VCaP (cell line): ENCODE measurements around the gene TMUB2.

Experiments
- H3K27ac ChIP-seq: fragments of 450-650 bp; 2 replicates; pipeline ENCODE4 v1.5.1; 2017
- TF ChIP-seq, protein P1 (sequence below): fragments of 450-650 bp; conservative IDR thresholded peaks from 2 replicates; pipeline ENCODE4 v1.5.1; 2017; ENCODE audit warnings: mild to moderate bottlenecking, moderate library complexity

Gene TMUB2

DNA sequence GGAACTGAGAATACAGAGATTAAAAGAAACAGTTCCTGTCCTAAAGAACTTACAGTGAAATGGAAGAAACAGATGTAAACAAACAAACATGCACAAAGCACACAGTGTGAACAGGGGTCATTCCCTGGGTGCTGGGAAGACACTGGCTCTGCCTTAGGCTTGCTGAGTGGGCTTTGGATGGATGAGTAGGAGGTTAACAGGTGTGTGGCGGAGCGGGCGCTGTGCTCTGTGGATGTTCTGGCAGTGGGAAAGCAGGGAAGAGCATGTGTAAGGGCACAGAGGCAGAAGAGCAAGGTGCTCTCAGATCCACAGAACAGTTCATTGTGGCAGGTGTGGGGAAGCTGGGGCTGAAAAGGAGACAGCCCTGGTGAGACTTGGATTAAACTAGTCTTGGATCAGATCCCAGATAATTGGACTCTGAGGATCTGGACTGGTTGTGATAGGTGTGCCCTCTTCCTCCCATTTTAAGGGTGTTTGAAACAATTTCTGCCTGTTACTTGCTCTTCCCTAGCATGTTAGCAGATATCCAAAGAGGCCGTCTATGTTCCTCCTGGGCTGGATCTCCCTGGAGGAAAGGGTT is 36.9 kb upstream of the TMUB2 start:
- TF ChIP-seq, protein P1, sequence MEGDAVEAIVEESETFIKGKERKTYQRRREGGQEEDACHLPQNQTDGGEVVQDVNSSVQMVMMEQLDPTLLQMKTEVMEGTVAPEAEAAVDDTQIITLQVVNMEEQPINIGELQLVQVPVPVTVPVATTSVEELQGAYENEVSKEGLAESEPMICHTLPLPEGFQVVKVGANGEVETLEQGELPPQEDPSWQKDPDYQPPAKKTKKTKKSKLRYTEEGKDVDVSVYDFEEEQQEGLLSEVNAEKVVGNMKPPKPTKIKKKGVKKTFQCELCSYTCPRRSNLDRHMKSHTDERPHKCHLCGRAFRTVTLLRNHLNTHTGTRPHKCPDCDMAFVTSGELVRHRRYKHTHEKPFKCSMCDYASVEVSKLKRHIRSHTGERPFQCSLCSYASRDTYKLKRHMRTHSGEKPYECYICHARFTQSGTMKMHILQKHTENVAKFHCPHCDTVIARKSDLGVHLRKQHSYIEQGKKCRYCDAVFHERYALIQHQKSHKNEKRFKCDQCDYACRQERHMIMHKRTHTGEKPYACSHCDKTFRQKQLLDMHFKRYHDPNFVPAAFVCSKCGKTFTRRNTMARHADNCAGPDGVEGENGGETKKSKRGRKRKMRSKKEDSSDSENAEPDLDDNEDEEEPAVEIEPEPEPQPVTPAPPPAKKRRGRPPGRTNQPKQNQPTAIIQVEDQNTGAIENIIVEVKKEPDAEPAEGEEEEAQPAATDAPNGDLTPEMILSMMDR: no peak
- H3K27ac ChIP-seq: peak overlapping the region; percentile 38

DNA sequence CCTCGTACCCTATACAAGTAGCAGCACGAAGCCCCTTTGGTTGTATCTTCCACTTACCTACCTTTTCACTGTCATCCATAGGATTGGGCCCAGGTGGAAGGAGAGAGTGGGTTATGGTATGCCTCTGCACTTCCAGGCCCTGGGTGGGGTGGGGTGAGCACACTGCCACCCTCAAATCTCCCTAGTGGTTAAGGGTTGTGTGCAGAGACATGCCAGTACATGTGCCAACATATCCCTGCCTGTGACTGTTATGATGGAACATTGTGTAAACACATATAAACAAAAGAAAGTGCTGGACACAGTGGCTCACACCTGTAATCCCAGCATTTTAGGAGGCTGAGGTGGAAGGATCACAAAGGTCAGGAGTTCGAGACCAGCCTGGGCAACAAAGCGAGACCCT is 33.9 kb upstream of the TMUB2 start:
- TF ChIP-seq, protein P1: no peak
- H3K27ac ChIP-seq: no peak overlapping the region

DNA sequence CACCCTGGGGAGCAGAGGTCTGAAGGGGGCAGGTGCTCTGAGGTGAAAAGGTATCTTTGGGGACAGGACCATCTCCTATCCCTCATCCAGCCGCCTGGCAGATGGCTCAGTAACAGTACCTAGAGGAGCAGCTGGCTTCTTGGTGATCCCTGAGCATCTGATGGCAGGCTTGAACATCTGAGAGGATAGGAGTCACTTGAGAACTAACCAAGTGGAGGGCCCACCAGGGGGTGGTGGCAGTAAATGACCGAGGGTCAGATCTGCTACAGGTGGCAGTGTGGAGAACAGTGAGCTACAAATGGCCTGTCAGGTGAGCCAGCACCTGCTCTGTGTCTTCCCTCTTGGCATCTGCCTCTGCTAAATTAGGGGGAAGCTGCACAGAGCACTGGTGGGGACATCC is 31.3 kb upstream of the TMUB2 start:
- TF ChIP-seq, protein P1: no peak

DNA sequence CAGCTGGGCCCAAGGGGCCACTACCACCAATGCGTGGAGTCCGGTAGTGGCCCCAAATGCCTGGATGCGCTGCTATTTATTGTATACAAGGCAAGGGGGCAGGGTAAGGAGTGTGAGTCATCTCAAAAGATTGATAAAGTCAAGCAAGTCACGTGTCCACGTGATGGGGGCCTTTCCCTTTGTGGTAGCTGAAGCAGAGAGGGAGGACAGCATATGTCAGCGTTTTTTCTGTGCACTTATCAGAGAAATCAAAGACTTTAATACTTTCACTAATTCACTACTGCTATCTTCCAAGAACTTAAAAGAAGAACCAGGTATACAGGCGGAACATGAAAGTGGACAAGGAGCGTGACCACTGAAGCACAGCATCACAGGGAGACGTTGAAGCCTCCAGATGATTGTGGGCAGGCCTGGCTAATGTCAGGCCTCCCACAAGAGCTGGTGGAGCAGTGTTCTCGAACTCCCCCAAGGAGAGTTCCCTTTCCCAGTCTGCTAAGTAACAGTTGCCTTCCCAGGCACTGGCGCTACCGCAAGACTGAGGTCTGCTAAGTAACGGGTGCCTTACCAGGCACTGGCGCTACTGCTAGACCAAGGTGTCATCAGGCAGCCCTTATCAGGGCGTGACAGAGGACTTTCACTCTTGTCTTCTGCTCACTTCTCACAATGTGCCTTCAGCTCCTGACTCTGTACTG is 27.1 kb upstream of the TMUB2 start:
- H3K27ac ChIP-seq: no peak overlapping the region
- TF ChIP-seq, protein P1: no peak

More for the DNA sequence above, 31.3 kb upstream of the TMUB2 start:
- H3K27ac ChIP-seq: no peak overlapping the region

DNA sequence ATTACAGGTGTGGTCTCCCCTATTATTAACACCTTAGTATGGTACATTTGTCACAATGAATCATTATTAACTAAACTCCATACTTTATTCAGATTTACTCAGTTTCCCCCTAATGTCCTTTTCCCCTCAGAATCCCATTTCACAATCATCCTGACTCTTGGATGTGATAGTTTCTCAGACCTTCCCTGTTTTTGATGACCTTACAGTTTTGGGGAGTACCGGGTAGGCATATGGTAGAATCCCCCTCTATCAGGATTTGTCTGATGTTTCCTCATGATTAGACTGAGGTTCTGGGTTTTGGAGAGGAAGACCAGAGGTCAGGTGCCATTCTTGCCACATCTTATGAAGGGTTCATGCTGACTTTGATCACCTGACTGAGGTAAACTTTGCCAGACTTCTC is 22.3 kb upstream of the TMUB2 start:
- TF ChIP-seq, protein P1: no peak
- H3K27ac ChIP-seq: no peak overlapping the region

DNA sequence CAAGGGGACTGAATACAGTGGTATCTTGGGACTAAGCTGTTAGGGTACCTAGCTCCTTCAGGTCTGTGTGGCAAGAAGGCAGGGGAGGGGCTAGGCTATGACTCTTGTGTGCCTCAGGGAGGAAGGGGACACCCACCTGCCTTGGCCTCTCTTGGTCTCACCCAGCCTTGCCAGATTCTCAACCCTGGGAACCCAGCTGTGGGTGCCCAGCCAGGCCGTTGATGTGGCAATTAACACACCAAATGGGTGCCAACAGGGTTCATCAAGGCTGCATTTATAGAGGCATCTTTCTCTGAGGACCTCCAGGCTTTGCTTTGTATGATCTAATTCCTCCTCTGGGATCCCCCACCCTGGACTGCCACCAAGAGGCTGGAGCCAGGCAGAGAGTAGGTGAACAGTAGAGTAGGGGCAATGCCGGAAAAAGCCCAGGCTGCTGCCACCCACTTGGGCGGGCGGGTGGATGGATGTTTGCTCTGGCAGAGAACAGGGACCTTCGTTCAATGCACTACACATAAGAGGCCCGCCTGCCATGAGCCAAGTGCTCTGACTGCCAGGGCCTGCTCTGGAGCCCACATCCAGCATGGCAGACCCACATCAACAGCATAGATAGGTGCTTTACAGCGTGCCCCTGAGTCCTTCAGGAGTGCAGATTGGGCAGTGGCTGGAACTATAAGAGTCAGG is 19.5 kb upstream of the TMUB2 start:
- TF ChIP-seq, protein P1: no peak
- peak overlapping the region; percentile 66 for H3K27ac ChIP-seq

DNA sequence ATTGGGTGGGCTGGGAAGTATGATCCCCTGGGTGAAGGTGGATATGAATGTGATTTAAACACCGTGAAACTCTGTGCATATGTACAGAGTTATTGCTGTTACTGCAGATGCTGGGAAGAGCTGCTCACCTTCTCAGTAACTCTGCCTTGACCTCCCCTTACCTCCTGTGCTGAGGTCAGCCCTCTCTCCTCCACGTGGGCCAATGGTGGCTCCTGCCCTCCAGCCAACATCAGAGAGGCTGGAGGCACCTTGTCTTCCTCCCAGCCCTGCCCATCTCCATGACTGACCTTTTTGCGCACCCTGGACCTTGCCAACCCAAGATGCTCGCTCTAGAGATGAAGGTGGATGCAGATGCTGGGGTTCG is 16.7 kb upstream of the TMUB2 start:
- peak overlapping the region; percentile 63 for H3K27ac ChIP-seq
- TF ChIP-seq, protein P1: no peak
